IPS DF 6.9 (cell line): Measurements from ENCODE around the gene OR56A3.

Experiments
- DNase-seq: peaks from one replicate; pipeline ENCODE4 v3.0.0-alpha.2; 2013; ENCODE audit warnings: low read depth, low spot score
- H3K27ac ChIP-seq: one replicate; pipeline ENCODE4 v1.5.1; 2013; ENCODE audit warnings: low read length, control low read depth
- H3K27me3 ChIP-seq: 2 replicates; pipeline ENCODE4 v1.6.1; 2013; ENCODE audit warnings: mild to moderate bottlenecking, low read length; ENCODE audit not compliant: control insufficient read depth, insufficient read depth
- H3K36me3 ChIP-seq: 2 replicates; pipeline ENCODE4 v1.6.1; 2013; ENCODE audit warnings: low read length; ENCODE audit not compliant: control insufficient read depth, insufficient read depth
- H3K4me1 ChIP-seq: 2 replicates; pipeline ENCODE4 v1.6.1; 2013; ENCODE audit warnings: low read length; ENCODE audit not compliant: control insufficient read depth, insufficient read depth
- H3K4me3 ChIP-seq: 2 replicates; pipeline ENCODE4 v1.5.1; 2013; ENCODE audit warnings: mild to moderate bottlenecking, low read length
- H3K9me3 ChIP-seq: 2 replicates; pipeline ENCODE4 v1.6.1; 2013; ENCODE audit warnings: low read length, inconsistent platforms; ENCODE audit not compliant: control insufficient read depth, insufficient read depth
- WGBS: extraction: QIAGEN DNeasy Blood & Tissue Kit; methylation state at CpG from one replicate; pipeline ENCODE4 v1.1.7; 2013; ENCODE audit warnings: mixed read lengths, missing lambda C conversion rate; ENCODE audit not compliant: insufficient read length, insufficient coverage; 5-methylcytosine and 5-hydroxymethylcytosine counted together

Gene OR56A3

GRCh38 chr11:5968394-5968793 lies 26.3 kb downstream of the OR56A3 start, which contains the start of gene OR56A5:
Gene OR56A5, minus strand, starts transcription at chr11:5968494. Its CDS starts 0 bp downstream, at chr11:5968494.
- Histone ChIP-seq H3K4me1 (no peaks in the 10 kb centered on the region), H3K27me3 (no peaks in the 10 kb centered on the region), H3K9me3 (no peaks in the 10 kb centered on the region; the same call in 1 of the 2 replicates), H3K4me3 (no peak within 1 kb of the TSS), H3K27ac (no peak within 1 kb of the TSS), H3K36me3 (no peaks in the 10 kb centered on the region)
- no peak for DNase-seq

DNA sequence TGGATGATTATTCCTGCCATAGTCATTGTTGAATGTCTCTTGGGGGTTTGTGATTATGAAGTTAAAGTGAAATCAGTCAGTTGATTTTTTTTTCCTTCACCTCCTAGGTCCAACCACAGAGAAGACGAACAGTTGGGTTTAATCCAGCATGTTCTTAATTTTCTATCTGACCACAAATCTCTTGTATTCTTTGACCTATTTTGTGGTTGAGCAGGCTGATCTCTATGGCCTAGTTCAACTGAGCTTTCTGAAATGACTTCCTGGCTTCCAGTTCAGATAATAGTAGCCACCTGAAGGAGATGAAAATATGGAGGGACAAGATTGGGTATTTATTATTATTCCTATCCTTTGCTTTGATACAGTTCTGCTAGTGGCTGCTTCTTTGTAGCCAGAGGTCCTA lies 31.5 kb downstream of the OR56A3 start:
- DNase-seq: no peak
- WGBS: no CpG with 5 or more reads among the region's 1 CpG

DNA sequence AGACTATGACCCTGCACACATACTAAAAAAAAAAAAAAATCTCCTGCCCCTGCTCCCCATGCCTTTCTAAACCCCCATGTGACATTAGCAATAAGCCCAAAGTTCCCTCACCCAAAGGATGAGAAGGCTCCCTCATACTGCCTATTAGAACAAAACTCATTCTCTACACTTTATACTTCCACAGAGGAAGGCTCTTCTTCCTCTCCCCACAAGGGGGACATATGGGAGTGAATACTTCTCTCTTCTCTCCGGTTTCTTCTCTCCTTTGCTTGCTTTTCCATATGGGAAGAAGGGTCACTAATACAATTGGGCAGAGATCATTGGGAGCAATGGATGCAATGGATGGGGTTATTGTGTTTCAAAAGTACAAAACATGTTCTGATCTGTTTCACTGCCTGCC lies 41.4 kb downstream of the OR56A3 start:
- Histone ChIP-seq H3K27me3 (no peaks in the 10 kb centered on the region), H3K4me1 (no peaks in the 10 kb centered on the region), H3K36me3 (no peaks in the 10 kb centered on the region), H3K27ac (no peak overlapping the region), H3K4me3 (no peak overlapping the region), H3K9me3 (no peaks in the 10 kb centered on the region)
- WGBS: no CpG with 5 or more reads among the region's 1 CpG
- DNase-seq: no peak

More for the DNA sequence above, 31.5 kb downstream of the OR56A3 start:
- Histone ChIP-seq H3K9me3 (no peaks in the 10 kb centered on the region), H3K36me3 (no peaks in the 10 kb centered on the region), H3K27me3 (no peaks in the 10 kb centered on the region), H3K27ac (no peak overlapping the region), H3K4me3 (no peak overlapping the region), H3K4me1 (no peaks in the 10 kb centered on the region)

DNA sequence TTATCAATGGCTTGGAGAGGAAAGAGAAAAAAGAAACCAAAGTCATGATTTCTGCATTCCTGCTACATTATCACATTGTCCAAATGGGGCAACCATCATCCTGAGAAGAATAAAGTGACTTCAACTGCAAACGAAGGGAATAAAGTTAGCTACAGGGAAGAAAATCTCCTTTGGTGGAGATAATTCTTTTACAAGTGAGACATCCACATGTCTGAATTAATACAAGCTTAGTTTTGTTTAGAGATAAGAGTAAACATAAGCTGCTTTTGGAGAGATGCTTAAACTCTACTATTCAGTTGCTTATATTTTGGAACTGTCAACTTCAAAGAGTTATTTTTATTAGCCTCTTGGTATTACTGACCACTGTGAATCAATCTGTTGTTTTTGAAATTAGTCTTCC lies 44.8 kb downstream of the OR56A3 start, which contains the start of gene OR52L1:
Gene OR52L1 (minus strand): TSS at position 101 of the 400 bp plus-strand sequence. CDS start 55 bp downstream, at position 46.
- no peak for DNase-seq
- no CpG with 5 or more reads among the region's 1 CpG for WGBS
- H3K4me3 ChIP-seq: no peak within 1 kb of the TSS
- no peaks in the 10 kb centered on the region for H3K36me3 ChIP-seq
- no peaks in the 10 kb centered on the region for H3K9me3 ChIP-seq
- H3K27ac ChIP-seq: no peak within 1 kb of the TSS
- H3K27me3 ChIP-seq: no peaks in the 10 kb centered on the region
- H3K4me1 ChIP-seq: no peaks in the 10 kb centered on the region

DNA sequence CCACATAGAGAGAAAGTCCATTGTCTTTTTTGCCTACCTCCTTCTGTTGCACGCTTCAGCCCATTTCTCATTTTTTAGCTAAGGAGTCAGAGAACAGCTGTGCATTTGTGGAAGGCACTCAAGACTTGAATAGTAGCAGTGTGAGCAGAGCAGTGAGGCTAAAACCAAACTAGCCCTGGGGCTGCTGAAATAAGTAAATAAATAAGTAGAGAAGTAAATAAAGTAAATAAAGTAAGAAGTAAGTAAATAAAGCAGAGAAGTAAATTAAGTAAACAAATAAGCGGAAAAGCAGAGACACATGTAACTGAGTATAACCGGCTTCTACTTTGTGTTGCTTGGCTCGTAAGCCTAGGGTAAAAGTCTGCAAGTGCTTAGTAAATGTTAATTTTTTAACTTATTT lies 47.2 kb downstream of the OR56A3 start:
- H3K4me1 ChIP-seq: no peaks in the 10 kb centered on the region
- no peak for DNase-seq
- no peak overlapping the region for H3K4me3 ChIP-seq
- H3K36me3 ChIP-seq: no peaks in the 10 kb centered on the region
- H3K27me3 ChIP-seq: no peaks in the 10 kb centered on the region
- WGBS: no CpG with 5 or more reads among the region's 4 CpGs
- no peaks in the 10 kb centered on the region for H3K9me3 ChIP-seq
- no peak overlapping the region for H3K27ac ChIP-seq

DNA sequence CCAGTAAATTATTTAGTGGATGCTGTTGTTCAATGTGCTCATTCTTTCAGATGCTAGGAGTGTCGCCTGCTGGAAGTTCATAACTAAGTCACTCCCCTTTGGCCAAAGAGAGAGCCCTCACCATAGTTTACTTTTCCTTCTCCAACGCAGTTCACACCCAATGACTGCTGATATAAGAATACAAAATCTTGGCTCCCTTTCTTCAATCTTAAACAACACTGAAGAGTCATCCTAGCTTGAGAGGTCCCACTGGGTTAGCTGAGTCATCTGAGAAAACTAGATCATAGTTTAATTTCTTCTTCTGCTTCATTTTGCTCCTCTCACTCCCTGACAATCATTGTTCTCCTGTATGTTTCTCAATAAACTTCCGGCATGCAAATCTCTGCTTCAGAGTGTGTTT lies 50.1 kb downstream of the OR56A3 start:
- Histone ChIP-seq H3K4me1 (no peaks in the 10 kb centered on the region), H3K36me3 (no peaks in the 10 kb centered on the region), H3K27me3 (no peaks in the 10 kb centered on the region), H3K27ac (no peak overlapping the region), H3K4me3 (no peak overlapping the region), H3K9me3 (no peaks in the 10 kb centered on the region)
- WGBS: no CpG with 5 or more reads among the region's 3 CpGs
- DNase-seq: no peak

DNA sequence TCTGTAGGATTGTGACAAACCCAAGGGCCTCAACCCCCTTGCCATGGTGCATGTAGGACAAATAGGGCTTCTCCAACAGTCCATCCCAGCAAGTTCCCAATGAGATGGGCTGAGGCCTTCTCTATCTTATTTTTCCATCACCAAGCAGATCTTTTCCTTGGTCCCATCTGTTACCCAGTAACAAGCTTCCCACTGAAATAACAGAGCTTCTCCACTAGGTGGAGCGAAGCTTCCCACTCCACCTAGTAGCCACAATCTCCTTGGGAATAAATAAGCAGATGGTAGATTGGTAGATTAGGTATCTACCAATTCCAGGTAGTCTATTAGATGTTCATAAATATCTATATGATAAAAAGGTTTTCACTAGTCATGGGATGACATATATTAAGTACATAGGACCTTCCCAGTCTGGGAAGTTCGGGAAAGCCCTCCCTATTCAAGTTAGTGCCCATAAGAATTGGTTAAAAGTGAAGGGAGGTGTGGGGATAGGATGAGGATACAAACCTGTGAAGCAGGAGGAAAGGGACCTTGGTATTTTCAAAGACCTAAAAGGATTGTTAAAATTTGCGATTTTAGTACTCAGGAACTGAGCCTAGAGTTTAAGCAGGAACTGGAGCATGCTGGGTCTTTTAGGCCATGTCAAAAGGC lies 50.7 kb downstream of the OR56A3 start:
- Histone ChIP-seq H3K9me3 (no peaks in the 10 kb centered on the region), H3K27me3 (no peaks in the 10 kb centered on the region), H3K36me3 (no peaks in the 10 kb centered on the region), H3K4me3 (no peak overlapping the region), H3K27ac (no peak overlapping the region), H3K4me1 (no peaks in the 10 kb centered on the region)
- WGBS: no CpG with 5 or more reads among the region's 3 CpGs
- peak; percentile 18 for DNase-seq

DNA sequence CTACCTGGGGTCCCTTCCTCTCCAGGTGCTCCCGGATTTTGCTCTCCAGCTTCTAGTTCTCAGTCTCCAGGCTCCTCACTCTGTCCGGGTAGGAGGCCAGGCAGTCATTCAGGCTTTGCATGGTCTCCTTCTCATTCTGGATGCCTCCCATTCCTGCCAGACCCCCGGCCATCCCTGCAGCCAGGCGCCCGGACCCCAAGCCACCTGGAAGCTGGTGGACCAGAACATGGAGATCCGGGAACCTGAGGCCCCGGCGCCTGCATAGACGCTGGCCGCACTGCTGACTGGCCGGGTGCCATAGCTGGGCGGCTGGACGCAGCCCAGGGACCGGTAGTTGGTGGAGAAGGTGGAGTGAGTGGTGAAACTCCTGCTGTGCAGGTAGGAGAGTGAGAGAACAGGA lies 52.7 kb downstream of the OR56A3 start:
- H3K36me3 ChIP-seq: no peaks in the 10 kb centered on the region
- no peak overlapping the region for H3K27ac ChIP-seq
- DNase-seq: no peak
- no peak overlapping the region for H3K4me3 ChIP-seq
- no peaks in the 10 kb centered on the region for H3K4me1 ChIP-seq
- no peaks in the 10 kb centered on the region for H3K9me3 ChIP-seq
- WGBS: no CpG with 5 or more reads among the region's 14 CpGs
- no peaks in the 10 kb centered on the region for H3K27me3 ChIP-seq
